Lower lobe of right lung (tissue), 2 donors: ENCODE measurements around the gene ASIC4. TPM values are rescaled to one million over a fixed set of nuclear protein-coding genes. Genes with fewer than 3 reads are reported as not detected.

Experiments used
- ATAC-seq, 2 donors: fragments of 200-7000 bp; cut with Tn5 transposase; one replicate each; pipeline ENCODE4 v1.9.1; 2020 to 2022; ENCODE audit warnings: mild to moderate bottlenecking in 2 of 2, moderate library complexity in 2 of 2
- DNase-seq: peaks from one replicate; pipeline ENCODE4 v3.0.0-alpha.2; 2020
- H3K27ac ChIP-seq: fragments of 200-600 bp; one replicate; pipeline ENCODE4 v1.8.0; 2022
- H3K27me3 ChIP-seq: fragments of 200-600 bp; one replicate; pipeline ENCODE4 v1.8.0; 2022; ENCODE audit warnings: low read depth
- H3K36me3 ChIP-seq: fragments of 200-600 bp; one replicate; pipeline ENCODE4 v1.8.0; 2022; ENCODE audit warnings: mild to moderate bottlenecking
- H3K4me1 ChIP-seq: fragments of 200-600 bp; one replicate; pipeline ENCODE4 v1.8.0; 2022
- H3K4me3 ChIP-seq: fragments of 200-600 bp; one replicate; pipeline ENCODE4 v1.8.0; 2022; ENCODE audit warnings: mild to moderate bottlenecking
- H3K9me3 ChIP-seq: fragments of 200-600 bp; one replicate; pipeline ENCODE4 v1.8.0; 2022
- CTCF ChIP-seq: fragments of 200-600 bp; IDR thresholded peaks from one replicate; pipeline ENCODE4 v1.8.0; 2022; ENCODE audit warnings: antibody characterized with exemption, mild to moderate bottlenecking
- intact Hi-C: fragments of 100-400 bp; cut with DNase I; formaldehyde crosslinking; loops from one replicate; pipeline ENCODE4 v1.11.0; 2022
- total RNA-seq: library from RNA; stranded (reverse); fragmentation: NEBNext Ultra II Directional; extraction: Animal tissue kit (Norgen Biotek cat#: 25700); gene quantifications from one replicate; pipeline ENCODE4 v1.2.1, GENCODE V29; 2021
- donor health status: DM: no; HTN: yes; CAD: no; lungs with severe emphysema.

ASIC4 gene
- total RNA-seq, 1 donor from 2014 or later: 0.53 TPM

- no peak for TF ChIP-seq CTCF
- ATAC-seq (no peak), DNase-seq (no peak)
- intact Hi-C loops: no loop called here
- no peak overlapping the region for H3K4me3 ChIP-seq
- peaks cover 33% of the 10 kb centered on the region for H3K36me3 ChIP-seq
- H3K9me3 ChIP-seq: no peaks in the 10 kb centered on the region
- peaks cover 29% of the 10 kb centered on the region for H3K4me1 ChIP-seq
- H3K27ac ChIP-seq: no peak overlapping the region
- H3K27me3 ChIP-seq: peaks cover 26% of the 10 kb centered on the region
Measured at GRCh38 chr2:219500135-219500534, 14.1 kb upstream of the ASIC4 start.

GRCh38 chr2:219501849-219502248, 12.4 kb upstream of the ASIC4 start:
- Histone ChIP-seq H3K27ac (no peak overlapping the region), H3K36me3 (peaks cover 50% of the 10 kb centered on the region), H3K27me3 (peaks cover 9% of the 10 kb centered on the region), H3K4me3 (no peak overlapping the region), H3K9me3 (no peaks in the 10 kb centered on the region), H3K4me1 (peaks cover 23% of the 10 kb centered on the region)
- ATAC-seq: no peak
- no peak for DNase-seq
- intact Hi-C loops: no loop called here
- TF ChIP-seq CTCF: no peak

- Histone ChIP-seq H3K9me3 (no peaks in the 10 kb centered on the region), H3K36me3 (peaks cover 55% of the 10 kb centered on the region), H3K4me3 (no peak overlapping the region), H3K27ac (no peak overlapping the region), H3K27me3 (peaks cover 2% of the 10 kb centered on the region), H3K4me1 (peaks cover 16% of the 10 kb centered on the region)
- DNase-seq: no peak
- no peak for ATAC-seq
- intact Hi-C loops: no loop called here
- TF ChIP-seq CTCF: no peak
Measured at GRCh38 chr2:219502618-219503017, 11.7 kb upstream of the ASIC4 start.

- Histone ChIP-seq H3K4me1 (peaks cover 16% of the 10 kb centered on the region), H3K27me3 (peaks cover 16% of the 10 kb centered on the region), H3K27ac (no peak overlapping the region), H3K4me3 (no peak overlapping the region), H3K9me3 (no peaks in the 10 kb centered on the region), H3K36me3 (peaks cover 55% of the 10 kb centered on the region)
- no peak for TF ChIP-seq CTCF
- no peak for ATAC-seq
- intact Hi-C loops: no loop called here
- DNase-seq: no peak
Measured at GRCh38 chr2:219505585-219505984, 8.7 kb upstream of the ASIC4 start.

- H3K36me3 ChIP-seq: peaks cover 55% of the 10 kb centered on the region
Measured at GRCh38 chr2:219506153-219506801, 8.0 kb upstream of the ASIC4 start.

More at GRCh38 chr2:219506153-219506801, 8.0 kb upstream of the ASIC4 start:
- H3K27ac ChIP-seq: no peak overlapping the region
- no peaks in the 10 kb centered on the region for H3K9me3 ChIP-seq
- peaks cover 23% of the 10 kb centered on the region for H3K27me3 ChIP-seq
- DNase-seq: no peak
- peaks cover 16% of the 10 kb centered on the region for H3K4me1 ChIP-seq
- no peak for ATAC-seq
- TF ChIP-seq CTCF: no peak
- H3K4me3 ChIP-seq: no peak overlapping the region
- intact Hi-C loops: no loop called here
